GM20431 (cell line): Measurements from ENCODE around the gene KLHL3.

Experiments
- in situ Hi-C: fragments of 300-500 bp; cut with MseI, MboI; formaldehyde crosslinking; loops from one replicate; pipeline ENCODE4 v1.15.0; 2020; ENCODE audit warnings: low sequenced_read_pairs; ENCODE audit not compliant: unreplicated experiment

Gene KLHL3

GRCh38 chr5:137642091-137642490 is 93.8 kb downstream of the KLHL3 start:
- in situ Hi-C loops = no loop called here

DNA sequence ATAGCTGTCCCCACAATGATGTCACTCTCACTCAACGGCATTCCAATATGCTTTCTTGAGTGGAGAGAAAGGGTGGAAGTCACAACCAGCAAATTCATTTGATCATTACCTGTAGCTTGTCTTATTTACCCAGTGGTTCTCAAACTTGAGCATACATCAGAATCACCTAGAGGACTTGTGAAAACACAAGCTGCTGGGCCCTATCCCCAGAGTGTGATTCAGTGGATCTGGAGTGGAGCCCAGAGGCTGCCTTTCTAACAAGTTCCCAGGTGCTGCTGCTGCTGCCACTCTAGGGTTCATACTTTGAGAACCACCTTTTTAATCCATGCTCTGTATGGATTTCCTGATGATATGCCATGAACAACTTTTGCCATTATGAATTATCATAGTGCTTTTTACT is 94.7 kb downstream of the KLHL3 start:
- in situ Hi-C loops = no loop called here

GRCh38 chr5:137639645-137640044 is 96.2 kb downstream of the KLHL3 start:
- in situ Hi-C loops = no loop called here

DNA sequence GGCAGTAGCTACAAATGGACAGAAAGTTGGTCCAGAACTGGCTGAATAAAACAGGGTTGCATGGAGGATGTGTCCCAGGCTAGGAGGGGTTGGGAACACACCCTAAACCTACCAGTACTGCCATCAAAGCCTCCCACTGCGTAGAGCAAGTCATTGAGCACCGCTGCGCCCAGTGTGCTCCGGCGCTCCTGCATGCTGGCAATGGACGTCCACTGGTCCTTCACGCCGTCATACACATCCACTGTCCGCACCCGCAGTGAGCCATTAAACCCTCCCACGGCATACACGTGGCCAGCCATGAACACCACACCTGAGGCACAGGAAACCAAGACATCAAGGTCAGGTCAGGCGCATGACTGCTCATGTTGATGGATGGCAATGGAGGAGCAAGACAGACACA is 97.0 kb downstream of the KLHL3 start:
- in situ Hi-C loops = no loop called here

DNA sequence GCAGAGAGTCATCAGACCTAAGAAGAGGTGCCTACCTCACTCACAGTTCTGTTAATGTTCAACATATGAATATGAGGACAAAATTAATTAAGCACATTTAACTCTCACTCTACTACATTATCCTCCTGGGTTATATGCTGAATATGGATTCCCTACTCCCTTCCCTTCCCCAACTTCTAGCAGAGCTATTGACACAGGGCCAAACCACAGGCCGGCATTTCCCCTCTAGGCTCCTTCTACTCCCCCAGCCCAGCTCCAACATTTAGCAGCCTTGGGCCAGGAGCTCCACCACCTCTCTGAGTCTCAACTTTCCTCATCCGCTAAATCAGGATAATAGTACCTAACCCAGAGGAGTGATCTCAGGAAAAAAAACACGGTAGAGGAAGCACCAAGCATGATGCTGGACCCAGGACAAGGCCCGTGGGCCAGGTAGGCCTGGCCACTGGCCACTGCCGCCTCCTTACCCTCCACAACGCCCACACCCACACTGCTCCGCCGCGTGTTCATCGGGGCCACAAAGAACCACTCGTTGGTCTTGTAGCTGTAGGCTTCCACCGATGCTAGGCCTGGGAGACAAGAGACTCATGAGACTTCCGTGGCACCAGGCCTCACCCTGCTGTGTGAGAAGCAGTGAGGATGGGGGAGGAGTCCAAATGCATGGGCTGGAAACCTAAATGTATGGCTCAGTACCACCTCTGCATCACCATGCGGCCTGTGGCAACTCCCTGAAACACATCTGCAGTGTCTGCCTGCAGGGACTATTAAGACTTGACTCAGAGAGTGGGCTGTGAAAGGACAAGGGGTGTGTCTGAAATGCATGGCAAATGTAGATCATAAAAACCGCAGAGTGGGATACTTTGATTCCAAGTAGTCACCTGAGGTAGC is 98.8 kb downstream of the KLHL3 start:
- in situ Hi-C loops = no loop called here

DNA sequence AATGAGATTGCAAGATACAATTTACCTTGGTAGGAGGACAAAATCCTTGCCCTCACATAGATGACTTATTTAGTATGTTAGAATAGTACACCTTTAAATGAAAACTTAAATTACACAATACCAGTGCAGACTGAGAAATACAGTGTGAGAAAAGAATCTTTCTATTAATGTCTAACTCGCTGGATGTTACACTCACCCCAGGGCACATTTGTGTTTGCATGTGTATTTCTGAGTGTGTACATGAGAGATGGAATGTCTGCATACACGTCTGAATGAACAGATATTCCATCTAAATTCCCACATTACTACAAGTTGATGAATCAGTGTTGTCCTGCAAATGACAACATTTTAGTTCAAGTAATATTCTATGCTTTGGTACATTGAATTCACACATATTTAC is 99.8 kb downstream of the KLHL3 start:
- in situ Hi-C loops = no loop called here

- in situ Hi-C loops = no loop called here
These were observed 100.4 kb downstream of the KLHL3 start for GRCh38 chr5:137635521-137635921.

DNA sequence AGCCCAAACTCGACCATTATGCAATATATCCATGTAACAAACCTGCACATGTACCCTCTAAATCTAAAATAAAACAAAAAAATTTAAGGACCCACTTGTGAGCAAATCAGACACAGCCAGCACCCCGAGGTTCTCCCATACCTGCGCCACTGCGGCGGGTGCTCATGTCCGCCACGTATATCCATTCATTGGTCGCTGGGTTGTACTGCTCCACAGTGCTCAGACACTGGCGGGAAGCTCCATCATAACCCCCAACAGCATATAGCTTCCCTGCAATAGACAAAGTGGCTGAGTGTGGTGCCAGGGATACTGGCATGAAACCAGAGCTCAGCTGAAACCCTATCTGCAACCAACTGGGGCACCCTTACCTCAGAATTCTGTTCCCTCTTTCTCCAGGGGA is 102.0 kb downstream of the KLHL3 start:
- in situ Hi-C loops = no loop called here

GRCh38 chr5:137632716-137633115 is 103.2 kb downstream of the KLHL3 start:
- in situ Hi-C loops = no loop called here

DNA sequence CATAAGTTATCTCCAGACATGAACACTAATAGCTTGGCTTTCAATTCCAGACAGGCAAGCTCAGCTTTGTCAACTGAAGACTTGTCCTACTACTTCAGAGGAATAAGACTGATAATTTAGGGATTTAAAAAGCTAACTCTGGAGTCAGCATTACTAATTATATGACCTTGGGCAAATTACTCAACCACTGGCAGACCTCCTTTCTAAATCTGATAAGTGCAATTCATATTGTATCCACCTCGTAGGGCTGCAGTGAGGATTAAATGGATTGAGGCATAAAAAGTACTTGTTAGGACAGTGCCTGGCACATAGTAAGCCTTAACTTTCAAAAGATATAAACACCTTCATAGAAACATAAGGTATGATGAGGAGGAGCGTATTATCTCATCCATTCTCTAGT is 104.4 kb downstream of the KLHL3 start:
- in situ Hi-C loops = no loop called here

DNA sequence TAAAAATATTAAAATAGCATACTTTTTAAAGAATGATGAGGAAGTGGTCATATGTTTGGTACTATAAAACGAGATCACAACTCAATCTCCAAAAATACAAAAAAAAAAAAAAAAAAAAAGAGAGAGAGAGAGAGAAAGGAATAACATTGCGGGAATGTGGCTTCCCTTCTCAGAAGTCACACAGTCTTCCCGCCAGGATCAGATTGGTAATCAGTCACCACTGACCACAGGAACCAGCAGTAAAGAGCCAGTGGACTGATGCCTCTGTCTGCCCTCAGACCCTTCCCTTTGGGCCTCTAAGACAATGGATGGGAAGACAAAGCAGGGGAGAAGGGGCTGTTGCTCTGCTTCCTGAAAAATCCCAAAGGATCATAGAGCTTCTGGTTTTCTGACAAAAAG is 104.9 kb downstream of the KLHL3 start:
- in situ Hi-C loops = no loop called here

DNA sequence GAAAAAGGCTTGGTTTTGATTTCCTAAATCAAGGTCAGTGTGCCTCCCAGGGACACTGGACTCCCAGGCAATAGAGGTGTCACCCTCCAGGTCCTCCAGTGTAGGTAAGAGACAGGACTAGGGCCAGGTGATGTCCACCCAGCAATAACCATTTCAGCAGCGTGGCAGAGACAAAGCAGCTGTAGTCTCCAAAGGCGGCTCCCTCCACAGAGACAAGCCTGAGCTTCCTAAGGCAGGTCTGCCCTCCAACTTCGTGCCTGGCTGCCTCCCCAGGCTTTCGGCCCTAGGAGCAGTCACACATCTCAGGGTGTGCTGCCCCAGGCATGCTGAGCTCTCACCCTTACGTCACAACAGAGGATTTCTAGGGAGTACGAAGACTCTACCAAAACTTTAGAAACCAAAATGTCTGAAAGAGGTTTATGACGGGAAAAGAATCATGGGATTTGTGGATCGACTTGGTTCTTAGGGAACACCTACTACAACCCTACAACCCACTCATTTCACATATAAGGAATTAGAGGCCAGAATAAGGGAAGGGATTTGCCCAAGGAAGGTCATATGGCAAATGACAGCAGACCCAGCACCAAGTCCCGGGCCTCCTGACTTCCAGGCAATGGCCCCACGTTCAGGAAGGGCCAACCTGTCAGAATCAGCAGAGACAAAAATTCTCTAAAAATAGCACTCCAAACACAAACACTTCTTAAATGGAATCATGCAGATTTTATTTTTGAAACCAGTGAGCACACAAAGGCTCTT is 105.5 kb downstream of the KLHL3 start:
- in situ Hi-C loops = no loop called here

- in situ Hi-C loops = no loop called here
These were observed 106.2 kb downstream of the KLHL3 start for GRCh38 chr5:137629646-137630045.

- in situ Hi-C loops = no loop called here
These were observed 108.2 kb downstream of the KLHL3 start for GRCh38 chr5:137627706-137628105.

DNA sequence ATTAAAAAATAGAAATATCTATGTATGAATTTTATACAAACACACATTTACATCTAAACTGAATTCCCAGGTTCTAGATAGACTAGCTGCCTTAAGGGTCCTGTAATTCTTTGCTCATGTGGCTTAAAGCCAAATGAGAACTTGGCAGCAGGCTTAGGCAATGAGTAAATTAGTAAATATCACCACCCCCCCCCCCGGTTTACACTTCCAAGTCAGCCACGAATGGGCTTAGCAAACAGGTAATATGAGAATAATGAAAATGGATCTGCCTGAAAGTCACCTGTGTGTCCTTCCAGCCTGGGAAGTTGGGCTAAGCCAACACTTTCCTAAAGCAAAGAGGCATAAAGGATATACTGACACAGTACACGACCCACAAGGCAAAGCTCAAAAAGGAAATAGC is 108.6 kb downstream of the KLHL3 start:
- in situ Hi-C loops = no loop called here

DNA sequence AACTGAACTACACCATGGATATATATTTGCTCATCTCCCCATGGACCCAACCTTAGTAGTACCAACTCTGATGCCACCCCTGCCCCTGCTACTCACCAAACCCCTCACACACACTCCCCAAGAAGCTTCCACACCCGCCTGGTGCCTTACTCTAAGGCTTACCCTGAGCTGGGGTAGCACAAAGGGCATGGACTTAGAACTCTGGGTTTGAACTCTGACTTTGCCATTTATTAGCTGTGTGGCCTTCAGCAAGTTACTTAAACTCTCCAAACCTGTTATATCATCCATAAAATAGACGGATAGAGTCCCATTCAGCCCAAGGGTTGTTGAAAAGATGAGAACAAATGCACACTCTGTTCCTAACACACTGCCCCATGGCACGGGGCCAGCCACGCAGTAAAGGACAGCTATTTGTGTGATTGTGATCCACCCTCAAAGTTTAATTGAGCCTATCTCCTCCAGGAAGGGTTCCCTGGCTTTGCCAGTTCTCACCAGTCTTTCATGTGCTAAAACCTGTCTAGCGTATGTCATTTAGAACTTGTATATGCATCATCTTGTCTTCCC is 111.0 kb downstream of the KLHL3 start:
- in situ Hi-C loops = no loop called here

- in situ Hi-C loops = no loop called here
These were observed 113.0 kb downstream of the KLHL3 start for GRCh38 chr5:137622850-137623249.

GRCh38 chr5:137621861-137622823 is 113.7 kb downstream of the KLHL3 start:
- in situ Hi-C loops = no loop called here

DNA sequence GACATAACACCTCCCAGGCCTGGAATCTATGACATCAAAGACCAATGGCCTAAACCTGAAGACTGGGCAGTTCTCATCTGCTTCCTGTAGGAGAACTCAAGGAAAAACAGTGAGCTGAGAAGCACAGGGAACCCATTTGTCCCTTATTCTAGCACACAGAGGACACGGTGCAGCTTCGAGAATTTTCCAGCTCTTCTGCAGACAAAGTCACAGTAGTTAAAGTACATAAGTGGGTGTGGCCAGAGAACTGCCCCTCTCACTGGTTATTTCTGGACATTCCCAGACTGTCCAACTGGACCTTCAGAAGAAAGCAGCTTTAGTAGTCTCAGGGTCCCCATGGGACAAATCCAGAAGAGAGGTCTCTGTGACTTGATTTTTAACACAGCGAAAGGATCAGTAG is 114.6 kb downstream of the KLHL3 start:
- in situ Hi-C loops = no loop called here
